KMS-11 (cell line): Measurements from ENCODE around the gene SAMD14.

Experiments
- H2AFZ ChIP-seq: fragments of 200-600 bp; sonication (generic); 2 replicates; pipeline ENCODE4 v1.6.1; 2016; ENCODE audit warnings: antibody characterized with exemption, mixed run types, low read depth
- H3K27ac ChIP-seq: fragments of 200-600 bp; sonication (generic); 2 replicates; pipeline ENCODE4 v1.6.1; 2016; ENCODE audit warnings: mild to moderate bottlenecking, mixed run types
- H3K27me3 ChIP-seq: fragments of 200-600 bp; sonication (generic); 2 replicates; pipeline ENCODE4 v1.6.1; 2017; ENCODE audit warnings: mild to moderate bottlenecking, low read depth, mixed run types, moderate library complexity; ENCODE audit not compliant: insufficient read depth
- H3K36me3 ChIP-seq: fragments of 200-600 bp; sonication (generic); 2 replicates; pipeline ENCODE4 v1.6.1; 2017; ENCODE audit warnings: mild to moderate bottlenecking, mixed run types; ENCODE audit not compliant: insufficient read depth
- H3K4me1 ChIP-seq: fragments of 200-600 bp; sonication (generic); 2 replicates; pipeline ENCODE4 v1.6.1; 2016; ENCODE audit warnings: mild to moderate bottlenecking, low read depth, mixed run types; ENCODE audit not compliant: poor library complexity, severe bottlenecking
- H3K4me2 ChIP-seq: fragments of 200-600 bp; sonication (generic); 2 replicates; pipeline ENCODE4 v1.7.0; 2016; ENCODE audit warnings: mild to moderate bottlenecking, mixed run types
- H3K4me3 ChIP-seq: fragments of 200-600 bp; sonication (generic); IDR thresholded peaks from 2 replicates; pipeline ENCODE4 v1.6.1; 2017; ENCODE audit warnings: low read depth, low read length, mixed read lengths; ENCODE audit not compliant: insufficient read depth
- H3K79me2 ChIP-seq: fragments of 200-600 bp; sonication (generic); 2 replicates; pipeline ENCODE4 v1.6.1; 2016; ENCODE audit warnings: low read depth, mixed run types; ENCODE audit not compliant: insufficient read depth
- H3K9ac ChIP-seq: fragments of 200-600 bp; sonication (generic); 2 replicates; pipeline ENCODE4 v1.6.1; 2016; ENCODE audit warnings: mild to moderate bottlenecking, mixed run types
- H4K20me1 ChIP-seq: fragments of 200-600 bp; sonication (generic); 2 replicates; pipeline ENCODE4 v1.6.1; 2016; ENCODE audit warnings: mild to moderate bottlenecking, mixed run types; ENCODE audit not compliant: insufficient read depth
- CTCF ChIP-seq: fragments of 200-600 bp; sonication (generic); conservative IDR thresholded peaks from 2 replicates; pipeline ENCODE4 v1.6.1; 2017; ENCODE audit warnings: low read depth, mild to moderate bottlenecking, antibody characterized with exemption, low read length, moderate library complexity, mixed read lengths

The SAMD14 gene

GRCh38 chr17:50096092-50096491, 33.9 kb downstream of the SAMD14 start:
- Histone ChIP-seq H4K20me1 (no peaks in the 10 kb centered on the region), H3K4me1 (peaks cover 21% of the 10 kb centered on the region), H3K27me3 (peaks cover 8% of the 10 kb centered on the region; the same call in 1 of the 2 replicates), H3K27ac (no peak overlapping the region), H3K4me3 (no peak overlapping the region), H3K9ac (peak overlapping the region; percentile 72; the same call in 1 of the 2 replicates), H3K79me2 (peaks cover 4% of the 10 kb centered on the region; the same call in 1 of the 2 replicates), H3K36me3 (no peaks in the 10 kb centered on the region), H3K4me2 (peak overlapping the region; percentile 83), H2AFZ (peak overlapping the region; percentile 92; the same call in 1 of the 2 replicates)
- TF ChIP-seq CTCF: no peak

- Histone ChIP-seq H2AFZ (peak overlapping the region; percentile 92), H3K79me2 (peaks cover 4% of the 10 kb centered on the region; the same call in 1 of the 2 replicates), H3K4me2 (peak overlapping the region; percentile 83), H3K9ac (peak overlapping the region; percentile 72), H3K36me3 (no peaks in the 10 kb centered on the region), H4K20me1 (no peaks in the 10 kb centered on the region), H3K27me3 (peaks cover 10% of the 10 kb centered on the region; the same call in 1 of the 2 replicates), H3K4me1 (peaks cover 21% of the 10 kb centered on the region), H3K27ac (peak overlapping the region; percentile 34; the same call in 1 of the 2 replicates), H3K4me3 (no peak overlapping the region)
- TF ChIP-seq CTCF: no peak
Measured at GRCh38 chr17:50095626-50096037, 34.3 kb downstream of the SAMD14 start.

- H3K36me3 ChIP-seq: no peaks in the 10 kb centered on the region
- H3K4me1 ChIP-seq: peaks cover 19% of the 10 kb centered on the region
- H3K27ac ChIP-seq: peak within 1 kb of the TSS; percentile 34; the same call in 1 of the 2 replicates
- no peak for TF ChIP-seq CTCF
- peak within 1 kb of the TSS; percentile 92 for H2AFZ ChIP-seq
- H4K20me1 ChIP-seq: no peaks in the 10 kb centered on the region
- H3K79me2 ChIP-seq: peaks cover 4% of the 10 kb centered on the region; the same call in 1 of the 2 replicates
- H3K27me3 ChIP-seq: peaks cover 11% of the 10 kb centered on the region
- peak within 1 kb of the TSS; percentile 83 for H3K4me2 ChIP-seq
- H3K4me3 ChIP-seq: peak within 1 kb of the TSS; percentile 30
- peak within 1 kb of the TSS; percentile 72 for H3K9ac ChIP-seq
Measured at GRCh38 chr17:50094753-50095619, 35.0 kb downstream of the SAMD14 start, which contains the start of gene PDK2. TSS of gene PDK2 (plus strand) at chr17:50095351. CDS start at chr17:50095436, 85 bp downstream.

- peak overlapping the region; percentile 30 for H3K4me3 ChIP-seq
- TF ChIP-seq CTCF: peak; percentile 97
- no peaks in the 10 kb centered on the region for H4K20me1 ChIP-seq
- no peaks in the 10 kb centered on the region for H3K36me3 ChIP-seq
- peaks cover 16% of the 10 kb centered on the region for H3K4me1 ChIP-seq
- peak overlapping the region; percentile 83 for H3K4me2 ChIP-seq
- H3K79me2 ChIP-seq: peaks cover 4% of the 10 kb centered on the region; the same call in 1 of the 2 replicates
- H3K27ac ChIP-seq: no peak overlapping the region
- H2AFZ ChIP-seq: peak overlapping the region; percentile 92
- H3K9ac ChIP-seq: no peak overlapping the region
- peaks cover 17% of the 10 kb centered on the region for H3K27me3 ChIP-seq
Measured at GRCh38 chr17:50094243-50094752, 35.7 kb downstream of the SAMD14 start.
